ENCODE data around the gene PANX2.

Gene PANX2

GRCh38 chr22:50216684-50217520 lies 46.4 kb downstream of the PANX2 start:
- DNase-seq, result no peak

DNA sequence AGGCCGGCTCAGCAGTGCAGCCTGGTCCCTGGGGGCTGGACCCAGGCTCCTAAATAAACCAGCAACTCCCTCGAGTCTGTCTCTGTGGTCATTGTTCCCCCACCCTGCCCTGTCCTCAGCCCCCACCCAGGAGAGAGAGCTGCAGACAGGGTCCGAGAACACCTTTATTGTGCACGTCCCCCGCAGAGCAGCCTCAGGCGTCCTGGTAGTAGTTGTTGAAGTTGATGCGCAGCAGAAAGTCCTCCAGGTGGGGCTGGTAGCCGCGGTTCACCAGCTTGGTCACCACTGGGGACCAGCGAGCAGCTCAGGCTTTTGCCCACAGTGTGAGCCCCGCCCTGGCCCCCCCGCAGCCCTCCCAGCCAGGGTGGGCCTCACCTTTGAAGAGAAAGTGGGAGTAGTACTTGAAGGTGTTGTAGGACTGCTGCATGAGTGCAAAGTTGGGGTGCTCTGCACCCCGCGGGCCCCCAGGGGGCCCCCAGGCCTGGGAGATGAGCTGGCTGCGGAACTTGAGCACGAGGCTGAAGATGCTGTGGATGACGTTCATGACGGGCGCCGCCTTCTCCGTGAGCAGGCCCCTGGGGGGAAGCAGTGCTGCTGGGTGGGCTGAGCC lies 47.1 kb downstream of the PANX2 start:
- DNase-seq, result no peak

- DNase-seq, result no peak
Measured at GRCh38 chr22:50218153-50218995, 47.8 kb downstream of the PANX2 start.

GRCh38 chr22:50218996-50219727 lies 48.6 kb downstream of the PANX2 start:
- peak; percentile 91 for DNase-seq

DNA sequence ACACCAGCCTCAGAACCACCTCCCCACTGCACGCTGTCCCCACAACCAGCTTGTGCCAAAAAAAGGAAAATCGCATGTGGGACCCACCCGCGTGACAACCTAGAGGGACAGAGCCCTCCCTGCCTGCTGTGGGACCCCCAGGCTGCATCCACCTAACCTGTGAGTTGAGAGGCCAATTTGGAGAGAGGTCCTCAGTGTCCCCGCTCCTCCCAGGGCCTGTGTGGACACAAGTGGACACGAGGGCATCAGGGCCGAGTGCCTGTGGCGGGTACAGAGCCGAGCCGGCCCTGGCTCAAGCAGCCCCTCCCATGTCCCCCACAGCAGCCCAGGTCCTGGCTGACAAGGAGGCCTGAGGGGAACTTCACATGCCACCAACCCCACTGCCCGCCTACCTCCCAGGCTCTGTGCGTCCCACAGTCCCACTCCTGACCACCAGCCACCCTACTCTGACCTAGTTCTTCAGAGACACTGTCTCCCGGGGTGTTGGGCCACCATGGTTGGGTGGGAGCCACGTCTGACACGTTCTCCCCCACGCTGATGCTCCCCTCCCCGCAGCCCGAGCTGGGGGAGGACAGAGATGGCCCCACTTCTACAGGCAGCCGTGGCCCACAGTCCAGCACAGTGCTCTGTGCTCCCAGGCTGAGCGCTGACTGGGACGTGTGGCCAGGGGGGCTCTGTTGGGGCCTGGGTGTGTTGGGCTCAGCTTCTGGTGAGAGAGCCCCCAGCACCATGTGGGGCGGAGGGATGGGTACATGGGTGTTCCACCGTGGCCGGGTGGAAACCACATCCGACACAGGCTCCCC lies 49.5 kb downstream of the PANX2 start:
- no peak for DNase-seq

GRCh38 chr22:50220603-50221409 lies 50.3 kb downstream of the PANX2 start:
- no peak for DNase-seq

DNA sequence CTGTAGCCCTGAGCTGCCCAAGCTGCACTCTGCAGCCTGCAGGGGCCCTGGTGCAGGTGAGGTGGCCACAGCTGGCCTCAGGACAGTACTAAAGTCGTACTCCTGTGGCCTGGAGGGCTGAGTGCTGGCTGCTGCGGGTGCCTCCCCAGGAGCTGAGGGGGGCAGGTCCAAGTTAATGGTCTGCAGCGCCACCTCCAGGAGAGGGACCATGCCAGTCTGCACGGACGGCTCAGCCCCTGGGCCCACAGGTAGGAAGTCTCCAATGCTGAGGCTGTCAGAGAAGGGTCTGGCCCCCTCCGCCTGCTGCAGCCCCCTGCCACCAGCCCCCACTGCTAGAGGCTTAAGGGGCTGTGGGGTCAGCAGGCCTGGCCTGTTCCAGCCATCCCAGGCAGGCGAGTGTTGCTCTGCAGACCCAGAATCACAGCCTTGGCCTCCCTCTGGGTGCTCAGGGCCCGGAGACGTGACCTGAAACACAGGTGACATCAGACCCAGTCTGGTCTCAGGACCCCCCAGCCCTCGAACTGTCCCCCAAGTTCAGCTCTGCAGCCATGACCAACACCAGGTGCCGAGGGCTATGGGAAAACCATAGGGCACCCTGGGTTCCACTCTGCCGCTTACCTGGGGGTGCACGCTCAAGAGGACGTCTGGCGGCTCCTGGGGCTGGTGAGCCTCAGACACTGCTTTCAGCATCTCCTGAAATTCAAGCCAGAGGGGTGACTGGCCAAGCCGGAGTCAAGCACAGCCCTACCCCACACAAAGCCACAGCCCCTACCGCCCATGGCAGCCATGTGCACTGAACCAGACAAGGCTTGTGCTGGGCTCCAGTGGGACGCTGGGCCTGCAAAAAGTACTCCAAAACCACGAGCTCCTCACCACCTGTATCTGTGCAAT lies 51.1 kb downstream of the PANX2 start:
- DNase-seq, result no peak

GRCh38 chr22:50222508-50222907 lies 52.0 kb downstream of the PANX2 start:
- DNase-seq, result no peak

DNA sequence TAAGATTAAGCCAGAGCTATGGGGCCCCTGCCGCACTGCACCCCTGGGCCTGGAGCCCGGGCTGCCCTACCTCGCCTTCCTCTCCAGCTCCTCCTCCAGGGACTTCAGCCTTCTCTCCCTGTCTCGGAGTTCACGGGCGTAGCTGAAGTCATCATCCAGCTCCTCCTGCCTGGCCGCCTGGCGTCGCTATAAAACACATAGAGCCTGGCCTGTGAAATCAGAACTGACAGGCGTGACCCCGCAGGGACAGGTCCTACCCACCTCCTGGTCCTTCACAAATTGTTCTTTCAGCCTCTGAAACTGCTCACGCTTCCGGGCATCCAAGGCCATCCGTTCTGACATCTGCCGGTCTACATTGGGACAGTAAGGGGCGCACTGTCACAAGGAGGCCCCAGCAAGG lies 53.5 kb downstream of the PANX2 start:
- no peak for DNase-seq

- no peak for DNase-seq
Measured at GRCh38 chr22:50225200-50225969, 54.9 kb downstream of the PANX2 start.

DNA sequence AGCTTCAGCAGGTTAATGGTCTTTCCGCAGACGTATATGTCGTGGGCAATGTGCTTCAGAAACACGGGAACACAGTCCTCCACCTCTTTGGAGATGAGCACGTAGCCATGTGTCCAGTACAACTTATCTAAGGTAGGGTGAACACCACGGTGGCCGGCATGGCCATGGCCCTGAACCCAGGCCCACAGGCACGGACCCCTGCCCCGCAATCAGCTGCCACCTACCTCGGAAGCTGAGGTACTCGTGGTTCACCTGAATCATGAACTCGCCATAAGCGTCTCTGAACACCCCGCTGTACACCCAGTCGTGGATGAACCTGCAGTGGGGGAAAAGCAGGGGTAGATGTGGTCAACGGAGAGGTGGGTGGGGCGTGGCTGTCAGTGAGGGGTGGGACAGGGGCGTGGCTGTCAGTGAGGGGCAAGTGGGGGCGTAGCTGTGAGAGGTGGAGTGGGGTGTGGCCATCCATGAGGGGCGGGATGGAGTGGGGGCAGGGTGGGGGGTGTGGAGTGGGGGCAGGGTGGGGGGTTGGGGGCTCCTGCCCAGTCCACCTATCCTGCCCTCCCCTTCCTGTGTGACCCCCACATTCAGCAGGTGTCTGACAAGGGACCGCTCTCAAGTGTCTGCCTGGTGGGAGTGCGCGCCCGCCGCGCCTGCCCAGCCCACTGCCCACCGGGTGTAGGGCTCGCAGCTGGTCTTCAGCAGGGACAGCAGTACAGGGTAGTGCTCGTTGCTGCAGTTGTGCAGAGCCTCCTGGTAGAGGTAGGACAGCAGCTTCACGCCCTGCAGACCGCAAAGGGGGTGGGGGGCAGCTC lies 55.7 kb downstream of the PANX2 start:
- no peak for DNase-seq

DNA sequence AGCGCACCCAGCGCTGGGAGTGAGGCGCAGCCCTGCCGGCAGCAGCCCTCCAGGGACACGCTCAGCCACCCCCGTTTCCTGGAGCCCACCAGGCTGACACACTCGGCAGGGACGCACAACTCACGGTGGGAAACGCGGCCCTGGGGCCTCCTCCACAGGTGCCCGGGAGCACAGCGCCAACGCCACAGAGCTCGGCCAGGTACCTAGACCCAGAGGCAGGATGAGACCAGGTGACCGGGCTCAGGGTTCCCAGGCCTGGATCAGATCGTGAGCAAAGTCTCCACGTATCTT lies 56.3 kb downstream of the PANX2 start:
- no peak for DNase-seq

GRCh38 chr22:50227579-50228215 lies 57.2 kb downstream of the PANX2 start:
- DNase-seq, result no peak

DNA sequence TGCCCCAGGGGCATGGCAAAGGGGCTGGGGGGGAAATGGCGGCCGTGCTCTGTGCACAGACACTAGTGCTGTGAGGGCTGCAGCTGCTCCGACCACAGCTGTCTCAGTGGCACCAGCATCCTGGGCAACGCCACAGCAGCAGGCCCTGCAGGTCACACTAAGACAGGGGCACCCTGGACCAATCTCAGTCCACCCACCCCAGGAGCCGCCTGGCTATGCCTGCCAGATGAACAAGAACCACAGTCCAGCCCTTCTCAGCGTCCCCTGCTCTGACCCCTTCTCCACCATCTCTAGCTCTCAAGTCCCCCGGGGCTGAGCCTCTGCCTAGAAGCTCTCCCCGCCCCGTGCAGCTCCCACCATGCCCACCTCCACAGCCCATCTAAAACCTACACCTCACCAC lies 57.8 kb downstream of the PANX2 start:
- DNase-seq, result no peak

DNA sequence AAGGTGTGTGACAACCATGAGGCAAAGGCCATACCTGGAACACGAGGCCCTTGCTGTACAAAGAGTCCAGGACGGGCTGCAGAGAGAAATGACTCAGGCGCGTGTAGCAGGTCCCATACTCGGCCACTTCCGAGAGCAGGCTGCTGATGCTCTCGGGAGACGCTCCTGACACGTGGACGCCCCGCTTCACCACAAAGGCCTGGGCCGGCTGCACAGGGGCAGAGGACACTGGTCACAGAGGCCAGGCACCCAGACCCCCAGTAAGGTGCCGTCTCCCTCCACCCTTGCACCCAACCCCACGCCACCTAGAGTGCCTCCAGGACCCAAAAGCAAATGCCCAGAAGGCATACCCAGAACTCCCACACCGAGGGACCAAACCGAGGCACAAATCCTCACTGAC lies 58.8 kb downstream of the PANX2 start:
- no peak for DNase-seq
